HCEC 1CT (cell line): ENCODE data around the gene SEC14L6.
"Not testable (repeated sequence)": the region's sequence is repeated elsewhere in the genome, so short reads cannot be mapped to it uniquely, and the experiment has no call there.

ENCODE experiments used
- DNase-seq: peaks from one replicate; pipeline ENCODE4 v3.0.0-alpha.2; 2017

SEC14L6 gene

GRCh38 chr22:30546616-30547015 is at the start of gene SEC14L6:
SEC14L6 (minus strand) TSS chr22:30546741; CDS start chr22:30546682, 59 bp downstream.
- no peak for DNase-seq

GRCh38 chr22:30596199-30596598 is 49.7 kb upstream of the SEC14L6 start:
- DNase-seq: no peak

- DNase-seq: not testable (repeated sequence)
Observed at GRCh38 chr22:30592360-30592713, 45.8 kb upstream of the SEC14L6 start.

- DNase-seq: peak; percentile 99
Observed at GRCh38 chr22:30591588-30592359, 45.2 kb upstream of the SEC14L6 start, which contains the start of gene PES1. PES1 (minus strand) TSS chr22:30591910; CDS start chr22:30591833, 77 bp downstream.

- peak; percentile 25 for DNase-seq
Observed at GRCh38 chr22:30591191-30591587, 44.6 kb upstream of the SEC14L6 start.

GRCh38 chr22:30586414-30586813 is 39.9 kb upstream of the SEC14L6 start:
- no peak for DNase-seq

- no peak for DNase-seq
Observed at GRCh38 chr22:30584441-30584840, 37.9 kb upstream of the SEC14L6 start.

GRCh38 chr22:30582788-30583545 is 36.4 kb upstream of the SEC14L6 start:
- DNase-seq: no peak

GRCh38 chr22:30582051-30582450 is 35.5 kb upstream of the SEC14L6 start:
- no peak for DNase-seq

GRCh38 chr22:30580896-30581295 is 34.4 kb upstream of the SEC14L6 start:
- no peak for DNase-seq

- no peak for DNase-seq
Observed at GRCh38 chr22:30578481-30578880, 31.9 kb upstream of the SEC14L6 start.

GRCh38 chr22:30575859-30576258 is 29.3 kb upstream of the SEC14L6 start:
- DNase-seq: no peak

GRCh38 chr22:30574997-30575671 is 28.6 kb upstream of the SEC14L6 start:
- peak; percentile 68 for DNase-seq

- no peak for DNase-seq
Observed at GRCh38 chr22:30574095-30574981, 27.8 kb upstream of the SEC14L6 start, which contains the start of gene GAL3ST1. GAL3ST1 (minus strand) TSS chr22:30574665; CDS start chr22:30557392, 17,273 bp downstream.

- no peak for DNase-seq
Observed at GRCh38 chr22:30573594-30574094, 27.1 kb upstream of the SEC14L6 start.

GRCh38 chr22:30572840-30573593 is 26.5 kb upstream of the SEC14L6 start:
- DNase-seq: no peak

- DNase-seq: no peak
Observed at GRCh38 chr22:30572210-30572609, 25.7 kb upstream of the SEC14L6 start.

- DNase-seq: no peak
Observed at GRCh38 chr22:30569674-30570202, 23.2 kb upstream of the SEC14L6 start.

- DNase-seq: no peak
Observed at GRCh38 chr22:30568137-30568805, 21.7 kb upstream of the SEC14L6 start.

GRCh38 chr22:30567277-30567676 is 20.7 kb upstream of the SEC14L6 start:
- DNase-seq: not testable (repeated sequence)
